ENCODE results near the gene MIGA1. TPM values are rescaled to one million over a fixed set of nuclear protein-coding genes. Genes with fewer than 3 reads are reported as not detected.

The MIGA1 gene
- total and polyA plus RNA-seq, 9 of the 15 experiments (the other 6 are each of a cell fraction or from before 2014, with no cell fraction given): 1.6 to 5.1 (median 2.9) TPM

- TF ChIP-seq THRAP3 (IDR thresholded peaks at IDR 0.05; ENCODE audit: borderline replicate concordance) (no peak), FOXP1 (CRISPR knock-in tag; IDR thresholded peaks at IDR 0.05) (no peak)
These were observed 47.4 kb upstream of the MIGA1 start (continued) for GRCh38 chr1:77732090-77732489.

DNA sequence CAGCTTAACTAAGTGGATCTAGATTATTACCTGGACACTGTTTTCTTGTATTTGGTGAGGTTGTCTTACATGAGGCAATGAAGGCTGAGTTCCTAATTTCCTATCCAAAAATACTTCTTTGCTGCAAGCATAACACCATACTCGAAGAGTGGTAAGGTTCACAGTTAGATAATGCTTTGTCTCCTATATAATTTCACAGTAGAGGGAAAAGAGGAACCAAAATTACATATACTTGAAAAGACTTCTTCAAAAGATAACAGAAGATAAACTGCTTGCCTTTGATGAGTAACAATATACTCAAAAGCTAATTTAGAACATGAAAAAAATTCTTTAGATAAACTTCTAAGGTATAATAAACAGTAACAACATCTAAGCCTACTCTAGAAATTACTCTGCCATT, 40.2 kb upstream of the MIGA1 start:
- Histone ChIP-seq H4K20me1 (replicated peaks; ENCODE audit: control insufficient read depth, insufficient read depth, low read length) (0 out of 2 replicates have a peak, but pooled peaks cover 3% of the 10 kb centered on the region), H3K79me2 (ENCODE audit: control insufficient read depth, insufficient read depth, low read length) (peaks cover 21% of the 10 kb centered on the region), H3K9me3 (replicated peaks; ENCODE audit: control insufficient read depth, insufficient read depth, low read depth, low read length) (no peaks in the 10 kb centered on the region), H3K9me1 (ENCODE audit: control insufficient read depth, insufficient read depth, low read length) (no peaks in the 10 kb centered on the region), H3K9ac (ENCODE audit: insufficient read depth in 1 of 2, low read depth in 2 of 2, low read length in 2 of 2) (no peak overlapping the region), H3K27me3 (ENCODE audit: control insufficient read depth in 2 of 2, insufficient read depth in 2 of 2, low read length in 2 of 2) (no peaks in the 10 kb centered on the region), H2AFZ (ENCODE audit: low read depth, low read length) (no peak overlapping the region), H3K4me2 (ENCODE audit: insufficient read depth, low read length) (no peak overlapping the region), H3K4me3 (no peak overlapping the region), H3K36me3 (ENCODE audit: control insufficient read depth, insufficient read depth, low read length) (peaks cover 48% of the 10 kb centered on the region), H3K4me1 (replicated peaks in 1 of 2; ENCODE audit: control insufficient read depth in 2 of 2, insufficient read depth in 2 of 2, low read length in 2 of 2) (peaks cover 0 to 7% of the 10 kb centered on the region in 2 experiments; a peak in 2 of 5 replicates), H3K27ac (ENCODE audit: extremely low read depth, low read depth, low read length) (peak overlapping the region; percentile 43; the same call in 1 of the 3 replicates)
- TF ChIP-seq SLC30A9 (CRISPR knock-in tag; IDR thresholded peaks at IDR 0.05) (no peak), RBBP5 (IDR thresholded peaks at IDR 0.05; ENCODE audit: borderline replicate concordance, insufficient read depth, low read length, poor library complexity, severe bottlenecking) (no peak), PRDM10 (IDR thresholded peaks at IDR 0.05; ENCODE audit: partially characterized antibody) (no peak), CHD2 (IDR thresholded peaks at IDR 0.05; ENCODE audit: low read depth, low read length) (no peak), FOXJ2 (tag; IDR thresholded peaks at IDR 0.05) (no peak), MXI1 (IDR thresholded peaks at IDR 0.05; ENCODE audit: low read depth, low read length) (no peak), TEAD4 (IDR thresholded peaks at IDR 0.05; ENCODE audit: low read length) (peak; percentile 18; the same call in 1 of the 2 replicates), TEAD4 (CRISPR knock-in tag; IDR thresholded peaks at IDR 0.05; ENCODE audit: borderline replicate concordance) (no peak), ILK (tag; IDR thresholded peaks at IDR 0.05; ENCODE audit: borderline replicate concordance, low read depth) (no peak), GTF2A2 (tag; IDR thresholded peaks at IDR 0.05) (no peak), ARID1B (IDR thresholded peaks at IDR 0.05) (peak; percentile 60), FOXM1 (IDR thresholded peaks at IDR 0.05; ENCODE audit: low read depth) (peak; percentile 16; the same call in 1 of the 2 replicates), FOXM1 (CRISPR knock-in tag; IDR thresholded peaks at IDR 0.05; ENCODE audit: low read depth) (no peak)
- TF ChIP-seq, protein P1, sequence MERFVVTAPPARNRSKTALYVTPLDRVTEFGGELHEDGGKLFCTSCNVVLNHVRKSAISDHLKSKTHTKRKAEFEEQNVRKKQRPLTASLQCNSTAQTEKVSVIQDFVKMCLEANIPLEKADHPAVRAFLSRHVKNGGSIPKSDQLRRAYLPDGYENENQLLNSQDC (CRISPR knock-in tag; IDR thresholded peaks at IDR 0.05): no peak
- ChIA-PET POLR2A (interaction anchor here (0.7 to 1.5 kb wide), 2 partner anchors 9 to 13 kb away, joined by 3 to 5 read pairs; no protein-coding TSS in a partner anchor), CTCF (ENCODE audit: low intra/inter-chr PET ratio) (no interaction called here)
- in situ Hi-C loops (cut with MboI) (no loop called here), intact Hi-C loops (cut with micrococcal nuclease) (no loop called here)
- FAIRE-seq (peak; percentile 65), ATAC-seq (peak; percentile 27; the same call in 1 of the 3 replicates), DNase-seq (ENCODE audit: extremely low read depth in 1 of 4, low spot score in 3 of 4) (no peak)
- 0% methylated on average over 1 of the region's 1 CpG for WGBS (ENCODE audit: insufficient coverage, low coverage, missing lambda C conversion rate)
- BruUV-seq (replicated peaks): no TSS peak

All from K562 (cell line).